HG03342 (cell line): ENCODE results near the gene TIMM29.

ENCODE experiments used
- ATAC-seq: cut with Tn5 transposase; IDR thresholded peaks from one replicate; pipeline ENCODE4 v1.9.1; 2021; ENCODE audit warnings: mild to moderate bottlenecking, moderate library complexity; ENCODE audit not compliant: unreplicated experiment

Gene TIMM29

GRCh38 chr19:10911579-10912363 lies 16.8 kb upstream of the TIMM29 start:
- no peak for ATAC-seq

- ATAC-seq: no peak
These were observed 16.0 kb upstream of the TIMM29 start for GRCh38 chr19:10912619-10913018.

- ATAC-seq: no peak
These were observed 14.8 kb upstream of the TIMM29 start for GRCh38 chr19:10913716-10914340.

- no peak for ATAC-seq
These were observed 13.2 kb upstream of the TIMM29 start for GRCh38 chr19:10915130-10916091.

GRCh38 chr19:10916602-10917001 lies 12.0 kb upstream of the TIMM29 start:
- no peak for ATAC-seq

GRCh38 chr19:10918359-10918758 lies 10.3 kb upstream of the TIMM29 start:
- no peak for ATAC-seq

- ATAC-seq: no peak
These were observed 9.0 kb upstream of the TIMM29 start for GRCh38 chr19:10919352-10920287.

- ATAC-seq: no peak
These were observed 8.3 kb upstream of the TIMM29 start for GRCh38 chr19:10920288-10920655.

- no peak for ATAC-seq
These were observed 7.8 kb upstream of the TIMM29 start for GRCh38 chr19:10920781-10921180.

GRCh38 chr19:10921199-10921909 lies 7.3 kb upstream of the TIMM29 start:
- ATAC-seq: no peak

GRCh38 chr19:10921910-10922637 lies 6.5 kb upstream of the TIMM29 start:
- no peak for ATAC-seq

- no peak for ATAC-seq
These were observed 6.0 kb upstream of the TIMM29 start for GRCh38 chr19:10922638-10923014.

- no peak for ATAC-seq
These were observed 5.1 kb upstream of the TIMM29 start for GRCh38 chr19:10923260-10924112.

- ATAC-seq: no peak
These were observed 4.0 kb upstream of the TIMM29 start for GRCh38 chr19:10924597-10924996.

- no peak for ATAC-seq
These were observed 665 bp upstream of the TIMM29 start for GRCh38 chr19:10927730-10928562.

GRCh38 chr19:10929402-10929794 lies 787 bp downstream of the TIMM29 start:
- no peak for ATAC-seq

GRCh38 chr19:10935371-10936059 lies 6.9 kb downstream of the TIMM29 start:
- ATAC-seq: no peak
